Smooth muscle cell (in vitro differentiated cells): ENCODE measurements around the gene NR2C2. TPM values are rescaled to one million over a fixed set of nuclear protein-coding genes. Genes with fewer than 3 reads are reported as not detected.

Experiments used
- DNase-seq: peaks from one replicate; lab custom pipeline; 2025; ENCODE audit not compliant: unreplicated experiment; lab: John Stamatoyannopoulos, UW
- H2AFZ ChIP-seq: fragments of 200-600 bp; sonication (generic); 2 replicates; pipeline ENCODE4 v1.6.0; 2016; ENCODE audit warnings: antibody characterized with exemption, low read depth, mild to moderate bottlenecking
- H3F3A ChIP-seq: fragments of 200-600 bp; sonication (generic); 2 replicates; pipeline ENCODE4 v1.6.0; 2017; ENCODE audit warnings: antibody characterized with exemption, low read depth
- H3K27ac ChIP-seq: fragments of 200-600 bp; sonication (generic); 2 replicates; pipeline ENCODE4 v1.5.1; 2016; ENCODE audit warnings: low read depth, mild to moderate bottlenecking
- H3K27me3 ChIP-seq: fragments of 200-600 bp; sonication (generic); 2 replicates; pipeline ENCODE4 v1.6.1; 2016; ENCODE audit warnings: low read depth, mild to moderate bottlenecking
- H3K36me3 ChIP-seq: fragments of 200-600 bp; sonication (generic); 2 replicates; pipeline ENCODE4 v1.5.1; 2016; ENCODE audit warnings: low read depth
- H3K4me1 ChIP-seq: fragments of 200-600 bp; sonication (generic); 2 replicates; pipeline ENCODE4 v1.5.1; 2016; ENCODE audit warnings: low read depth
- H3K4me2 ChIP-seq: fragments of 200-600 bp; sonication (generic); 2 replicates; pipeline ENCODE4 v1.6.0; 2016; ENCODE audit warnings: mild to moderate bottlenecking
- H3K4me3 ChIP-seq: fragments of 200-600 bp; sonication (generic); 2 replicates; pipeline ENCODE4 v1.5.1; 2016; ENCODE audit warnings: mild to moderate bottlenecking
- H3K79me2 ChIP-seq: fragments of 200-600 bp; sonication (generic); 2 replicates; pipeline ENCODE4 v1.6.0; 2016; ENCODE audit warnings: low read depth, mild to moderate bottlenecking
- H3K9ac ChIP-seq: fragments of 200-600 bp; sonication (generic); 2 replicates; pipeline ENCODE4 v1.6.0; 2016; ENCODE audit warnings: low read depth
- H3K9me3 ChIP-seq: fragments of 200-600 bp; sonication (generic); replicated peaks from 2 replicates; pipeline ENCODE4 v1.5.1; 2016; ENCODE audit warnings: low read depth
- H4K20me1 ChIP-seq: fragments of 200-600 bp; sonication (generic); 2 replicates; pipeline ENCODE4 v1.6.0; 2016; ENCODE audit warnings: low read depth
- whole genome bisulfite sequencing: methylation state at CpG from one replicate; pipeline ENCODE4 v1.1.7; 2016; ENCODE audit warnings: low lambda C conversion rate; 5-methylcytosine and 5-hydroxymethylcytosine counted together
- polyA plus RNA-seq: library from polyadenylated mRNA; unstranded; fragments of >200 nt; fragmentation: Nextera tagmentation; extraction: Ambion mirVana; gene quantifications from 2 replicates; pipeline ENCODE4 v1.2.1, GENCODE V29; 2016
- total RNA-seq: library from RNA; depleted of rRNA; stranded (reverse); fragments of >200 nt; gene quantifications from 2 replicates; pipeline ENCODE4 v1.2.3, GENCODE V29; 2014
- TF ChIP-seq, protein P1 (sequence below): fragments of 200-600 bp; sonication (generic); IDR thresholded peaks from 2 replicates; pipeline ENCODE4 v1.5.1; 2017; ENCODE audit warnings: borderline replicate concordance, mild to moderate bottlenecking, antibody characterized with exemption; ENCODE audit not compliant: insufficient read depth, poor library complexity, severe bottlenecking

Gene NR2C2
- total and polyA plus RNA-seq, 2 experiments from 2014 or later = 11.6 to 28.5 TPM

DNA sequence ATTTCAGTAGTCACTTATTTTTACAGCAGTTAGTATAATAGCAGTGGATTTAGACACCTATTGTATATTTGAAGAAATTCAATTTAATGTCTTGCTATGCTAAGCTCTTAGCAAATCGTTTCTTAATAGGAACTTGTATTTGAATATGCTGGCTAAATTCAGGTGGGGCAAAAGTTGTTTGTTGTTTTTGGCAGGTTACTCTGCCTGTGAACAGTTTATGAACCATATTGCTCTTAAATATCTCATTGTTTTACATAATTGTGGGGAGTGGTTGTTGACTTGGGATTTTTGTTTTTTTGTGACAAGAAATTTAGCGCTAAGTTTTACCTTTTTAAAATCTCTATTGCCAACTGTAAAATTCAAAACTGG, 43.4 kb downstream of the NR2C2 start:
- peaks cover 65% of the 10 kb centered on the region for H3K79me2 ChIP-seq
- H3K36me3 ChIP-seq = no peaks in the 10 kb centered on the region

DNA sequence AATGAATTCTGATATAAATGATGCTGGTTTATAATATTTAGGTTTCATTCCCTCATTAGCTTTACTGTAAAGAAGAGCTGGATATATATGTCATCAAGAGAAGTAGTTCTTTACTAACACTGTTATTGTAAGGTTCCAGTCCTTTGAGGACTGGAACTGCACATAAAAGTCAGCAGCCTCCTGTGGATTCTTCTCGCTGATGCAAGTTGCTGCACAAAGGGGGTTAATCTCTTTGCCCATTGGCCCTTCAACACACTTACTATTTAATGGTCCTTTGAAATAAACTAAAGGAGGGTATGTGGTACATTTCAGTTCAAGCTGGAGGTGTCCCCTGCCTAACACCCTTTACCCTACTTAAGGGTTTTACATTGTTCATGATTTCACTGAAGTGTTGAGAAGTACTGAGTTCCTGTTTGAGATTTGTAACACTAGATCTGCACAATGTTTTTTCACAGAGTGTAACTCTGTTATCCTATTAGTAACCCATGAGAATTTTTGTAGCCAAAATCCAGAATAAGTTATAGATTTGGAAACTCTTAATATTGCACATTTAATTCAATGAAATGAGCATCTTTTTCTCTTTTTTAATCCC, 43.9 kb downstream of the NR2C2 start:
- 72% methylated on average over 1 of the region's 1 CpG for WGBS
- no peak overlapping the region for H3K4me2 ChIP-seq
- H3K27me3 ChIP-seq = no peaks in the 10 kb centered on the region
- peaks cover 99% of the 10 kb centered on the region for H4K20me1 ChIP-seq
- no peak overlapping the region for H3K27ac ChIP-seq
- no peak overlapping the region for H2AFZ ChIP-seq
- no peak overlapping the region for H3K4me3 ChIP-seq
- no peaks in the 10 kb centered on the region for H3F3A ChIP-seq
- TF ChIP-seq, protein P1, sequence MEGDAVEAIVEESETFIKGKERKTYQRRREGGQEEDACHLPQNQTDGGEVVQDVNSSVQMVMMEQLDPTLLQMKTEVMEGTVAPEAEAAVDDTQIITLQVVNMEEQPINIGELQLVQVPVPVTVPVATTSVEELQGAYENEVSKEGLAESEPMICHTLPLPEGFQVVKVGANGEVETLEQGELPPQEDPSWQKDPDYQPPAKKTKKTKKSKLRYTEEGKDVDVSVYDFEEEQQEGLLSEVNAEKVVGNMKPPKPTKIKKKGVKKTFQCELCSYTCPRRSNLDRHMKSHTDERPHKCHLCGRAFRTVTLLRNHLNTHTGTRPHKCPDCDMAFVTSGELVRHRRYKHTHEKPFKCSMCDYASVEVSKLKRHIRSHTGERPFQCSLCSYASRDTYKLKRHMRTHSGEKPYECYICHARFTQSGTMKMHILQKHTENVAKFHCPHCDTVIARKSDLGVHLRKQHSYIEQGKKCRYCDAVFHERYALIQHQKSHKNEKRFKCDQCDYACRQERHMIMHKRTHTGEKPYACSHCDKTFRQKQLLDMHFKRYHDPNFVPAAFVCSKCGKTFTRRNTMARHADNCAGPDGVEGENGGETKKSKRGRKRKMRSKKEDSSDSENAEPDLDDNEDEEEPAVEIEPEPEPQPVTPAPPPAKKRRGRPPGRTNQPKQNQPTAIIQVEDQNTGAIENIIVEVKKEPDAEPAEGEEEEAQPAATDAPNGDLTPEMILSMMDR = no peak
- no peaks in the 10 kb centered on the region for H3K9me3 ChIP-seq
- H3K36me3 ChIP-seq = no peaks in the 10 kb centered on the region
- H3K79me2 ChIP-seq = peaks cover 65% of the 10 kb centered on the region
- DNase-seq = no peak
- no peak overlapping the region for H3K9ac ChIP-seq
- peaks cover 20% of the 10 kb centered on the region for H3K4me1 ChIP-seq

More for the DNA sequence above, 43.4 kb downstream of the NR2C2 start:
- peaks cover 20% of the 10 kb centered on the region for H3K4me1 ChIP-seq
- no peak overlapping the region for H3K27ac ChIP-seq
- H3K4me2 ChIP-seq = no peak overlapping the region
- H4K20me1 ChIP-seq = peaks cover 99% of the 10 kb centered on the region
- H3K4me3 ChIP-seq = no peak overlapping the region
- no peak for DNase-seq
- no peaks in the 10 kb centered on the region for H3K27me3 ChIP-seq
- H3K9ac ChIP-seq = no peak overlapping the region
- no peaks in the 10 kb centered on the region for H3K9me3 ChIP-seq
- TF ChIP-seq, protein P1 = no peak
- WGBS = 94% methylated on average over 2 of the region's 2 CpGs
- H2AFZ ChIP-seq = no peak overlapping the region
- no peaks in the 10 kb centered on the region for H3F3A ChIP-seq

DNA sequence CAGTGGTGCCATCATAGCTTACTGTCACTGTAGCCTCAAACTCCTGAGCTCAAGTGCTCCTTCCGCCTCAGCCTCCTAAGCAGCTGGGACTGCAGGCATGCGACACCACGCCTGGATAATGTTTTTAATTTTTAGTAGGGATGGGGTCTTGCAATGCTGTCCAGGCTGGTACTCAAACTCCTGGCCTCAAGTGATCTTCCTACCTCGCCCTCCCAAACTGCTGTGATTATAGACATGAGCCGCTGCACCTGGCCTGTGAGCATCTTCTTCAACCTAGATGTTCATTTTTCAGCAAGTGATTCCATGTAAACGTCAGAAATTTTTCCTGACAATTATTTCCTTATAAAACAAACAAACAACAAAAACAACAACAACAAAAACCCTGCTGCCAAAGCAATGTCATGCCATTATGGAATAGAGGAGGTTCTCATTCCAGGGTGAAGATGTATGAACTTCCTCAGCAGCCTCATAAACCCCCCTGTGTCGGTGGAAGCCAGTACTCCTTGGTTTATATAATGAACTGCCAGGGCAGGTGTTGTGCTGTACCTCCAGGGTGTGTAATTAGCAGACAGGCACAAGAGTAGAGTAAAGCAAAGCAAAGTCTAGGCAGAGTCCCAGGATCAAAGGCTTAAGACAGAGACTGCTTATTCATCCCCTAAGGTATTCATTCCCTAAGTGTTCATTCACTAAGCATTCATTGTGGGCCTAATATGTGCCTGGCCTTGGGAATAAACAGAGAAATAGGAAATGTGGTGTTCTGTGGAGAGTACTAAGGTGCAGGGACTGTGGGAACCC, 44.6 kb downstream of the NR2C2 start:
- Histone ChIP-seq H3K4me1 (peaks cover 20% of the 10 kb centered on the region), H4K20me1 (peaks cover 99% of the 10 kb centered on the region), H3K9ac (no peak overlapping the region), H3K9me3 (no peaks in the 10 kb centered on the region), H3K27ac (peak overlapping the region; percentile 53), H2AFZ (no peak overlapping the region), H3K4me2 (peak overlapping the region; percentile 2), H3K4me3 (no peak overlapping the region), H3K79me2 (peaks cover 65% of the 10 kb centered on the region), H3K36me3 (no peaks in the 10 kb centered on the region), H3K27me3 (no peaks in the 10 kb centered on the region), H3F3A (no peaks in the 10 kb centered on the region)
- TF ChIP-seq, protein P1 = no peak
- WGBS = 90% methylated on average over 7 of the region's 7 CpGs
- no peak for DNase-seq
